Jurkat, Clone E6-1 (cell line): ENCODE results near the gene OR6C70.

Source experiments
- DNase-seq: peaks from one replicate; pipeline ENCODE4 v3.0.0-alpha.2; 2011; ENCODE audit warnings: low read depth, low spot score
- H3K4me3 ChIP-seq: 2 replicates; pipeline ENCODE4 v1.5.1; 2011; ENCODE audit warnings: mild to moderate bottlenecking, low read length, control low read depth, moderate library complexity

The OR6C70 gene

GRCh38 chr12:55425954-55426353, 44.0 kb downstream of the OR6C70 start, which contains the start of gene OR6C76:
Gene OR6C76 (plus strand): TSS chr12:55426254. CDS start chr12:55426254, 0 bp downstream.
- no peak for DNase-seq
- H3K4me3 ChIP-seq = no peak within 1 kb of the TSS

- DNase-seq = no peak
- H3K4me3 ChIP-seq = no peak overlapping the region
These were observed 49.5 kb downstream of the OR6C70 start for GRCh38 chr12:55420307-55420962.
